Measurements from ENCODE around the gene ZDHHC12.
A peak's percentile ranks its signal among the peaks of the same experiment; 100 is the strongest.

ZDHHC12 gene, protein sequence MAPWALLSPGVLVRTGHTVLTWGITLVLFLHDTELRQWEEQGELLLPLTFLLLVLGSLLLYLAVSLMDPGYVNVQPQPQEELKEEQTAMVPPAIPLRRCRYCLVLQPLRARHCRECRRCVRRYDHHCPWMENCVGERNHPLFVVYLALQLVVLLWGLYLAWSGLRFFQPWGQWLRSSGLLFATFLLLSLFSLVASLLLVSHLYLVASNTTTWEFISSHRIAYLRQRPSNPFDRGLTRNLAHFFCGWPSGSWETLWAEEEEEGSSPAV

GRCh38 chr9:128723866-128724743 lies at the start of gene ZDHHC12:
Gene ZDHHC12, minus strand, starts transcription at chr9:128724127. Its CDS starts 34 bp downstream, at chr9:128724093.
- peak within 1 kb of the TSS; percentile 63 for H3K4me3 ChIP-seq (ENCODE audit: low read depth, low read length)
- DNase-seq (ENCODE audit: low read depth) = peak; percentile 57

DNA sequence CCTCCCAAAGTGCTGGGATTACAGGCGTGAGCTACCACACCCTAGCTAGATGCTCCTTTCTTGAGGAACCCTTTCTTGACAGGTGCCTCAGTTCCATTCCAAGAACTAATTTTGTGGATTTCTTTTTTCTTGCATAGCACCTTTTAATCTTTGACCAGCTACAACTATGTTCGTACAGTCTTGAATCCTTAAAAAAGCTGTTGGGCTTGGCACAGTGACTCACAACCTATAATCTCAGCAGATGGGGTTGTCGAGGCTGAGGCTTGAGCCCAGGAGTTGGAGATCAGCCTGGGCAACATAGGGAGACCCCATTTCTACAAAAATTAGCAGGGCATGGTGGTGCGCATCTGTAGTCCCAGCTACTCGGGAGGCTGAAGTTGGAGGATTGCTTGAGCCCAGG lies 49.1 kb upstream of the ZDHHC12 start:
- DNase-seq (ENCODE audit: low read depth) = no peak
- no peak overlapping the region for H3K4me3 ChIP-seq (ENCODE audit: low read depth, low read length)

- H3K4me3 ChIP-seq (ENCODE audit: low read depth, low read length) = peak within 1 kb of the TSS; percentile 95
- DNase-seq (ENCODE audit: low read depth) = peak; percentile 43
Measured at GRCh38 chr9:128771745-128772519, 48.0 kb upstream of the ZDHHC12 start, which contains the start of gene ZER1. Gene ZER1, minus strand, starts transcription at chr9:128771927. Its CDS starts 16,362 bp downstream, at chr9:128755565.

DNA sequence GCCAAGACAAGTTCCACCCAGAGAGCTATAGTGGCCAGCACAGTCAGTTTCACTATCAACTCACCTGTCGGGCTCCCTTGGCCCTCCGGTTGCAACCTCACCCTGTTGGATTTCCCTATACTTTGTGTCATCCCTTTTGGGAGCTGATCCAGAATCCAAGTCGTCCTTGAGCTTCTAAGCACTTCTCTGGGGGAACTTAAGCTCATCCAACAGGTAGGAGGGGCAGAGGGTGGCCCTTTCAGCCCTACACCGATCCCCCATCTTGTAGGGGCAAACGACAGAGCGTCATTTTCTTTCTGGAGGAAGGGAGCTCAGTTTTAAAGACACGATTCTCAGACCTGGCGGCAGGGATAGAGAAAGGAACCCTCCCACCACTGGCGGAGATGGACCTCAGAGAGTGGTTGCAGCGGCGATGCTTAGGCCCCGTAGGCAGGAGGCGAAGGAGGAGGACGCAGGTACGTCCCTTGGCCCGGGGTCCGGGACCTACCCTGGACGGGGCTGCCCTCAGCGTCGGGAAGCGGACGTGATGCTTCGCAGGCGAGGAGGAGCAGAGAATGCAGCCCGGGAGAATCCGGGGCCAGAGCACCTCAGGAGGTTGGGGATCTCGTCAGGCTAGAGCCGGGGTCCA lies 47.3 kb upstream of the ZDHHC12 start:
- peak overlapping the region; percentile 95 for H3K4me3 ChIP-seq (ENCODE audit: low read depth, low read length)
- DNase-seq (ENCODE audit: low read depth) = no peak

DNA sequence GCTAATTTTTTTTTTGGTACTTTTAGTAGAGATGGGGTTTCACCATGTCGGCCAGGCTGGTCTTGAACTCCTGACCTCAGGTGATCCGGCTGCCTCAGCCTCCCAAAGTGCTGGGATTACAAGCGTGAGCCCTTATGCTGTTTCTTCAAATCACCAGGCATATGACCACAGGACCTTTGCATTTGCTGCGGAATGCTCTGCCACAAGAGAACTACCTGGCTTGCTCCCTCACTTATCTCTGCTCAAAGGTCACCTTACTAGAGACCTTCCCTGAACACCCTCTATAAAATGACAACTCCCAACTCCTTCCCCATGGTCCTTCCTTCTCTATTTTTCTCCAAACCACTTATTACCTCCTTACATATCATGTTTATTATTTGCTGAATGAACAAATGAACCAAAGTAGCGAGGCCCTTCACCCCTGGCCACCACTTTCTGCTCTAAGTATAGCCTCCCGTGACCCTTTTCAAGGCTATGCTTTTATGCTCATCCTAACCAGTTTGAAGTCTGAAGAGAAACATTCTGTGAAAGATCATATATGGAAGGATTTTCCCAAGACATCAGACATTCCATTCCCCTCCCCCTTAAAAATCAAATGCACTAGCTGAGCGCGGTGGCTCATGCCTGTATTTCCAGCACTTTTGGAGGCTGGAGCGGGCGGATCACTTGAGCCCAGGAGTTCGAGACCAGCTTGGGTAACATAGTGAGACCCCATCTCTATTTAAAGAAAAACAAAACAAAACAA lies 46.5 kb upstream of the ZDHHC12 start:
- no peak for DNase-seq (ENCODE audit: low read depth)
- H3K4me3 ChIP-seq (ENCODE audit: low read depth, low read length) = peak overlapping the region; percentile 95

- no peak overlapping the region for H3K4me3 ChIP-seq (ENCODE audit: low read depth, low read length)
Measured at GRCh38 chr9:128768606-128769005, 44.7 kb upstream of the ZDHHC12 start.

DNA sequence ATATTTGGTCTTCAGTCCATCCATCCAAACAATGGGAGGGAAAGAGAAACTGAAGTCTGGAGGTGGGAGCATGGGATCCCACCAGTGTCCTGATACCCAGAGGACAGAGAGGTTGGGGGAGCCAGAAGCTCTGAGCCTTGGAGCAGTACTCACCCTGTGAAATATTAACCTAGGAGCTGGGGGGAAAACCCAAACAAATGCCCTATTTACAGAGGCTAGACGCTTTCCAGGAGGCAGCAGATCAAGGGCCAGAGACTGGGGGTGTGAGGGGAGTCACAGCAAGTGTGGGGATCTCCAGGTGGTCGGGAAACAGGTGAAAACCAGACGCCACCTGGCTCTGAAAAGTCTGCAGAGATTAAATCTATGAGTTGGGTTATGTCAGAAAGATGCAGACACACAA lies 41.6 kb upstream of the ZDHHC12 start:
- DNase-seq (ENCODE audit: low read depth) = no peak
- no peak overlapping the region for H3K4me3 ChIP-seq (ENCODE audit: low read depth, low read length)

More at GRCh38 chr9:128768606-128769005, 44.7 kb upstream of the ZDHHC12 start:
- DNase-seq (ENCODE audit: low read depth) = no peak

DNA sequence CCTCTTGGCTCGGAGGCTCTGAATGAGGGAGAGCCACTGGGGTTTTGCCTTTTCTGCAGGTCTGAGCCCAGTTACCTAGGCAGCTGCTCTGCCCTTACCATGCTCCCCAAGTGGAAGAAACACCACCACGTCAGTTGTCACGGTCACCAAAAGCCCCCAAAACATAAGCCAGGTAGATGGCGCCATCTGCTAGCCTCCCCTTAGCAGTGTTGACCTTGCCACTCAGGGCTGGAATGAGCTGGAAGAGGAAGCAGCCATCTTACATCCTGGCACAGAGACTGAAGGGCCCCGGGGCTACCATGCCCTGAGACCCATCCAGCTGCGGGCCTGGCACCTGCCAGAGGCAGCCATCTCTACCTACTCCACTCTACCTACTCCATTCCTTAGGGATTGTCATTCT lies 40.4 kb upstream of the ZDHHC12 start:
- H3K4me3 ChIP-seq (ENCODE audit: low read depth, low read length) = no peak overlapping the region
- no peak for DNase-seq (ENCODE audit: low read depth)

GRCh38 chr9:128762671-128763449 lies 38.9 kb upstream of the ZDHHC12 start:
- no peak overlapping the region for H3K4me3 ChIP-seq (ENCODE audit: low read depth, low read length)
- DNase-seq (ENCODE audit: low read depth) = no peak

DNA sequence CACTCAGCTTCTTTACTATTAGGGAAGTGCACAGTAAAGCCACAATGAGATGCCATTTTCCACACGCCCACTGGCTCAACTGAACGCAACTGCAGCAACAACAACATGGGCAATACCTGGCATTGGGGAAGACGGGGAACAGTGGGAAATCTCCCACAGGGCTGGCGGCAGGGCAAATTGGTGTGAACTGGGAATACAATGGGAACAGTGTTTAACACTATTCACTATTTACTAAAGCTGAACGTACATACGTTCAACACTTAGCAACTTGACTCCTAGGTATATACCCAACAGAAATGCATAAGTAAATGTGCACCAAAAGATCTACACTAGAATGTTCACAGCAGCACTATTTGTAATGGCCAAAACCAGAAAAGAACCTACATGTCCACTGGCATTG lies 33.7 kb upstream of the ZDHHC12 start:
- no peak for DNase-seq (ENCODE audit: low read depth)
- H3K4me3 ChIP-seq (ENCODE audit: low read depth, low read length) = no peak overlapping the region

DNA sequence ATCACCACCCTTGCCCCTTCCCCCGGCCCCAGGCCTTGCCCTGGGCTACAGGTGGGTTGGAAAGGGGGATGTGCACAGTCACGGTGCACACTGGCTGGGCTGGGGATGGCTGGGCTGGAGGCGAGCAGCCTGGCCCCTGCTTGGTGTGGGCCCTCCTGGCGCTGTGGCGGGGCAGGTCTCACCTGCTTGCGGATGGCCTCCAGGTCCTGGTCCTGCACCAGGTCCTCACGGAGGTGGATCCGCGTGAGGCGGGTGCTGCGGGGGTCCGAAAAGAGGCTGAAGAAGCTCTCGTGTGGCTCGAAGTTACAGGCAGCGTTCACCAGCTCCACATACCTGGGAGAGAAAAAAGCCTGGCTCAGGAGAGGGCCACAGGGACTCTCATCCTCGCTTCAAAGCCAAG lies 29.7 kb upstream of the ZDHHC12 start:
- no peak overlapping the region for H3K4me3 ChIP-seq (ENCODE audit: low read depth, low read length)
- DNase-seq (ENCODE audit: low read depth) = no peak

- no peak overlapping the region for H3K4me3 ChIP-seq (ENCODE audit: low read depth, low read length)
- DNase-seq (ENCODE audit: low read depth) = no peak
Measured at GRCh38 chr9:128750926-128751595, 27.1 kb upstream of the ZDHHC12 start.

DNA sequence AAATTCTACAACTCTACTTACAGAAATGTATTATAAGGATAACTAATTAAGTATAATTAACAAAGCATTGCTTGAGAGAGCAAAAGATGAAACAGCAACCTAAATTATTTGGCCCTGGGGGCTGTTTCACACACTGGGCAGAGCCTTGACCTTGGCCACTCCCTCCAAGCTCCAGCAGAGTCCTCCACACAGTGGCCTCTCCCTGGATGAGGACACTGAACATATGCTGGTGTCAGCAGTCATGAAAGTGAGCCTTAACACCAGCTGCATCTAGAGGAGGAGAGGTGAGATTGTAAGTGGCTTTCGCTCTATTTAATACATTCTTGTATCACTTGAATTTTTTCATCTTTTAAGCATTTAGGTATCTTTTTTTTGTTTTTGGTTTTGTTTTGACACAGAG lies 23.3 kb upstream of the ZDHHC12 start:
- no peak overlapping the region for H3K4me3 ChIP-seq (ENCODE audit: low read depth, low read length)
- no peak for DNase-seq (ENCODE audit: low read depth)

- no peak overlapping the region for H3K4me3 ChIP-seq (ENCODE audit: low read depth, low read length)
- DNase-seq (ENCODE audit: low read depth) = no peak
Measured at GRCh38 chr9:128743421-128743820, 19.5 kb upstream of the ZDHHC12 start.

DNA sequence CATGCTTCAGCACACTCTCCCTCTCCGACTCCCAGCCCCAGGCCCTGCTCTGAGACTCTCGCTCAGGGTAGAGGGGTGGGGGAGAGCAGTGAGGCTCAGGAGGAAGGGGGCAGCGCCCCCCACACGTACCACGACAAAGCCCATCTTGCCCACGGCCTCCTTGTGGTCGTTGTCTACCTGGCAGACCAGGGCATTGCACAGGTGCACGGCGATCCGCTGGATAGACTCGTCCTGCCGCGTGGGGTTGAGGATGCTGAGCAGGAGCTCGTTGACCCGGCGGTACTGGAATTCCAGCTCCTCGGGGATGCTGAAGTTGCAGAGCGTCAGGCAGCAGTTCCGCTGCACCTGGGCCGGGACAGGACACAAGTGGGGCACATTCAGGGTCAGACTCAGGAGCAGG lies 18.5 kb upstream of the ZDHHC12 start:
- H3K4me3 ChIP-seq (ENCODE audit: low read depth, low read length) = no peak overlapping the region

DNA sequence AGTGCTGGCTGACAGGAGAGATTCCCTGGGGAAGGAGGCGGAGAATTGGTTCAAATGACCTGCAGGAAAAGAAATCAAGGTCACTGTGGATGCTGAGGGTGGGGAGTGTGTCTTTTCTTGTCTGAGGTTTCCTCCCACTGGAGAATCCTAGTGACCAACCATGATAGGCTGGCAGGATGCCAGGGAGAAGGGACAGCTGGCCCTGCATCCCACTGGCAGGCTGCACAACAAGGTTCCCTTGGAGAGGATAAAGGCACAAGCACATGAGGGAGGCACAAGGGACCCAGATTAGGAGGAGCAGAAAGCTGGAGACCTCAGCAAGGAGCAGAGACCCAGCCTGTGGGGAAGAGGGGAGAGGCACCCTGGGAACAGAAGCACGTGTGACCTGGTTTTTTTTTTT lies 11.4 kb upstream of the ZDHHC12 start:
- no peak for DNase-seq (ENCODE audit: low read depth)
- H3K4me3 ChIP-seq (ENCODE audit: low read depth, low read length) = no peak overlapping the region

More for the DNA sequence above, 18.5 kb upstream of the ZDHHC12 start:
- DNase-seq (ENCODE audit: low read depth) = no peak

GRCh38 chr9:128733256-128733655 lies 9.3 kb upstream of the ZDHHC12 start:
- no peak for DNase-seq (ENCODE audit: low read depth)
- no peak overlapping the region for H3K4me3 ChIP-seq (ENCODE audit: low read depth, low read length)

DNA sequence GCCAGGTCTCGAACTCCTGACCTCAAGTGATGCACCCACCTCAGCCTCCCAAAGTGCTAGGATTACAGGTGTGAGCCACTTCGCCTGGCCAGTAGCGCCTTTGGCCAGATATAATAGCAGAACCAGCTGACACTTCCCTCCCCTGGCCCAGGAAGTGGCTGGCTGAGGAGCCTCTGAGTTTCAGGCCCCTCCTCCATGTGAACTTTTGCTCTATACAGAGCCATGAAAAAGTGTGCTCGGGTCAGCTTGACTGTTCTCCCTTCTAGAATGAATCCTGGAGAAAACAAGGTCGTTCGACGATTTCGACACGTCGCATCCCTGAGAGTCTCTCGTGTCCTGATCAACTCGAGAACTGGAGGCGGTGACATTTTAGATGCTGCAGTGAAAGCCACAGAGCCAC lies 8.6 kb upstream of the ZDHHC12 start:
- DNase-seq (ENCODE audit: low read depth) = no peak
- no peak overlapping the region for H3K4me3 ChIP-seq (ENCODE audit: low read depth, low read length)
